CD1c-positive myeloid dendritic cell (primary cell): ENCODE data around the gene WARS2.
"Not testable (repeated sequence)": the region's sequence is repeated elsewhere in the genome, so short reads cannot be mapped to it uniquely, and the experiment has no call there.

Experiments
- DNase-seq: peaks from one replicate; pipeline ENCODE4 v3.0.0-alpha.2; 2016; ENCODE audit errors: extremely low spot score

WARS2 gene

GRCh38 chr1:119139403-119139802 lies 1.1 kb downstream of the WARS2 start:
- peak; percentile 34 for DNase-seq

DNA sequence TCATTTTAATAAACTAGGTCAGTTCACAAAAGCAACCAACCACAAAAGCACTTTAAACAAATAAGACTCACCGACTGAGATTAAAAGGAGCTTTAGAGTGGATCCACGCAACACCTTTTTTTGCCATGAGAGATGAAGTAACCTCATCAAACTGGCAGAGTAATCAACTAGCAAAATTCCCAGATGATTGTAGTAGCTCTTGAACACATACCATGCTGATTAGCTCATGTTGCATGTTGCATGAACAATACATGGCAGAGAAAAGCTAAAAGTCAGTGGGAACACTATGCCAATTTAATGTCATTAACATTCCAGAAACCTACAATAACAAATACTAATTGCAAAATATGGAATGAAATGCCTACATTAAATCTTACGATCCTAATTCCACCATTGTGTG lies 4.1 kb downstream of the WARS2 start:
- DNase-seq, result no peak

GRCh38 chr1:119133987-119134386 lies 6.5 kb downstream of the WARS2 start:
- DNase-seq, result no peak

DNA sequence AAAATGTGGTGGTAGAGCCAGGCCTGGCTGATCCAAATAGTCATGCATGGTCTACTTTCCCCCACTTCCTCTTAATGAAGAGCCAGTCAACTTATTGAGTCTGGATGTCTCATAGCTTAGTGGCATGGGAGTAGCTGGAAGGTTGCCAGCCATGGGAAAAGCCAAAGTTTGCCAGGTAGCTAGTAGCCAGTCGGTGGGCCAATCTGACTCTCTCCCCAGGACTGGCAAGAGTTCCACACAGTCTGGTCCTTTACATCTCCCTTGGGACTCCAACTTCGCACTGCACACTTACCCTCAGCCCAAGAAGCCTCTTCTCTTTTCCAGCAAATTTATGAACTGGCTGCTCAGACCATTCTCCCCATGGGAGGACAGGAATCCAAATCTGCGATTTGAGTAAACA lies 8.3 kb downstream of the WARS2 start:
- DNase-seq, result no peak

DNA sequence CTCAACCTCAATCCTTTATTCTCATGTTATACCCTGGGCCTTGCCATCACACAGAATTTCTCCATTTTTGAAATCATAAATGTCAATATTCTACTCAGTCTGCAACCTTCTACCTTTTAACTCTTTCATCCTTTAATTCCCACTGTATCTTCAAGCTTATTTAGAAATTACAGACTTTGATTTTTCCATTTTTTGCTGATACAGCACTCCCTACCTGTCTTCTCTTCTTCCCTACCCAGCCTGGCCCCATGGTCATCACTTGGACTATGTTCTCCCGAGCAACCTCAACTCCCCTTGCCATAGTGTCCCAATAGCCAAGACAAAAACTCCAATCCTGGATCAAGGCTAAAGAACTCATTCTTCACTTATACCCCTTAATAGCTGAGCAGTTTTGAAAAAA lies 14.6 kb downstream of the WARS2 start:
- DNase-seq, result no peak

DNA sequence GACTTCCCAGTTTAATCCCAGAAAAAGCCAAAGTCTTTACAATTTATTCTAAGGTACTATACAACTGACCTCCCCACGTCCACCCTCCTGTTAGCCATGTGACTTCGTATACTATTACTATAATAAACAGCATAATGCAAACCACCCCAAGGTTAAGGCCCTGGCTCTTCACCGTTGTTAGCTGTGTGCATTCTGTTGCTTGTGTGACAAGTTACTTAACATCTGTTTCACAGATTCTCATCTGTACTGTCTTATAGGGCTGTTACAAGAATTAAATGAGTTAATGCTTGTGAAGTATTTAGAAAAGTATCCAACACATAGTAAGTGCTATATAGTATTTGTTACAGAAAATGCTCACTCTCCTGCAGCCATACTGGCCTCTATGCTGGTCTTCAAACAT lies 15.7 kb downstream of the WARS2 start:
- DNase-seq, result no peak

DNA sequence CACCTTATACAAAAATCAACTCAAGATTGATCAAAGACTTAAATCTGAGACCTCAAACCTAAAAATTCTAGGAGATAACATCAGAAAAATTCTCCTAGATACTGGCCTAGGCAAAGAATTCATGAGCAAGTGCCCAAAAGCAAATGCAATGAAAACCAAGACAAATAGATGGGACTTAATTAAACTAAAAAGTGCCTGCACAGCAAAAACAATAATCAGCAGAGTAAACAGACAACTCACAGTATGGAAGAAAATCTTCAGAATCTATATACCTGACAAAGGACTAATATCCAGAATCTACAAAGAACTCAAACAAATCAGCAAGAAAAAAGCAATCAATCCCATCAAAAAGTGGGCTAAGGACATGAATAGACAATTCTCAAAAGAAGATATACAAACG lies 18.6 kb downstream of the WARS2 start:
- not testable (repeated sequence) for DNase-seq

DNA sequence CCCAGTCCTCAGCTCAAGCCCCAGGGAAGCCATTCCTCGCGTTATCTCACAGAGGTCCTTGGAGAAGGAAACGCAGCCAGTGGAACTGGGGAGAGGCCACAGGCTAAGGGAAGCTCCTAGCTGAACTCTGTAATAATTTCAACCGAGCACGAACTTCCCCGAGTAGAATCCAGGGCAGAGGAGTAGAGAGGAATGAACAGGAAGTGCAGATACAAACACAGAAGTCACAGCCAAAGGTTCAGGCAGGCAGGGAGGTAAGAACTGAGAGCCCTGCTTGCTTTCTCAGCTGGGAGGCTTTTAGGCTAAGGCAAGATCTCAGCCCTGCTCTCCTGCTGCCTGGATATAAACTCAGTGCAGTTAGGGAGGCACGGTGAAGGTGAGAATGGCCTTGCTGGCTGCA lies 23.7 kb downstream of the WARS2 start:
- DNase-seq, result no peak

GRCh38 chr1:119115736-119116135 lies 24.7 kb downstream of the WARS2 start:
- DNase-seq, result no peak

GRCh38 chr1:119115311-119115710 lies 25.1 kb downstream of the WARS2 start:
- no peak for DNase-seq

DNA sequence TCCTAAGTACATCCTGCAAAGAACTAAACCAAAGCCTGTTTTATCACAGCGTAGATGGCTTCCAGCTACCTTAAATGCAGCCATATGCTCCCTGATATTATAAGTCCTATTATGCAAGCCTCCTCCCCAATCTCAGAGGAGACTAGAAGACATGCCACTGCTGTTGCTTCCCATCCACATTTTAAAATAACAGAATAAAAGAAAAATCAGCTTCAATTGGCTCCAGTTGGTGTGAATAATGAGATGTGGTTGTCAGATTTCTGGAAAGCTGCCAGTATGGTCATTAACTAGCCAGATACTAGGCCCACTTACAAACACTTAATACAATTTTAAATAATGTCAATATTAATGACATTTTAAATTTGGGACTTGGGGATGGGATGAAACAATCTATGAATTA lies 25.7 kb downstream of the WARS2 start:
- no peak for DNase-seq

DNA sequence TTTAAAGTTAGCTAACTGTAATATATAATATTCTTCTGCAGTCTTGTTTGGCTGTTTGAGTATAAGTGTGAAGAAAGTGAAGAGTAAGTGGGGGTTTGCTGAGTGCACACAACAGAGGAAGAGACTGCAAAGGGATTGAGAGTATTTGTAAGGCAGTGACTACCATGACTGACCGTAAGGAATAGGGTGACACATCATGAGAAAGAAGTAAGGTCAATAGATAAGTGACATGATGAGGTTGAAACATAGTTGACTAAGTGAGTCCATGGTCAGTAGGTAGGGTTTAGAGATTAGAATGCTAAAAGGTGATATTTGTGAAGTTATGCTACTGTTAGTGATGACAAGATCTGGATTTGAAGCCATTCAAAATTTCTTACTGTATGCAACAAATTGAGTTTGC lies 27.7 kb downstream of the WARS2 start:
- DNase-seq, result no peak

DNA sequence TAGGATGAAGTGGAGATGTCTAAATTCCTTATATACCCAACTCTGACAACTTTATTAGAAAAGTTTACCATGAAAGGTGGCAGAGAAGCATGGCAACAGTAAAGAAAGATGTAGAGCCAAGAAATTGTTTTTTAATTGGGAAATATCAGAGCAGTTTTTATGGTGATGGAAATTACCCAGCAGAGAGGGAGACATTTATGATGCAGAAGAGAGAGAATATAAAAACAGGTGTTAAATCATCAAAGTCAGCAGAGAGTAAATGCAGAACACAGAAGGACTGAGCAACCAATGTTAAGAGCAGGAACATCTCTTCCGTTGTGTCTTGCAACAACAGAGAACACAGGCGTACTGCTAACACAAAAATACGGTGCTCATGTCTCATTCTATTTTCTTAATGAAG lies 28.2 kb downstream of the WARS2 start:
- DNase-seq, result no peak

- DNase-seq, result no peak
Measured at GRCh38 chr1:119108988-119109387, 31.5 kb downstream of the WARS2 start.

DNA sequence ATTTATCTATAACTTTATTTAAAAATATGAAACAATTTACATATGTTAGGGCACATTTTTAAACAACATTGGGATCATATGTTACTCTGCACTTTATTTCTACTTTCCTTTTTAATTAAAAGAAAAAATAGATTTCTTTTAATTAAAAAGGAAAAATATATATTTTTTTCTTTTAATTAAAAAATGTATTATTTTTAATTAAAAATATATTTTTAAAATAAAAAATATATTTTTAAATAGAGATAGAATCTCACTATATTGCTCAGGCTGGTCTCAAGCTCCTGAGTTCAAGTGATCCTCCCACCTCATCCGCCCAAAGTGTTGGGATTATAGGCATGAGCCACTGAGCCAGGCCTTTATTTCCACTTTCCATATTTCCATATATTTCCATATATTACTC lies 36.7 kb downstream of the WARS2 start:
- DNase-seq, result no peak

- DNase-seq, result no peak
Measured at GRCh38 chr1:119102051-119102450, 38.4 kb downstream of the WARS2 start.

- DNase-seq, result no peak
Measured at GRCh38 chr1:119101563-119101962, 38.9 kb downstream of the WARS2 start.

DNA sequence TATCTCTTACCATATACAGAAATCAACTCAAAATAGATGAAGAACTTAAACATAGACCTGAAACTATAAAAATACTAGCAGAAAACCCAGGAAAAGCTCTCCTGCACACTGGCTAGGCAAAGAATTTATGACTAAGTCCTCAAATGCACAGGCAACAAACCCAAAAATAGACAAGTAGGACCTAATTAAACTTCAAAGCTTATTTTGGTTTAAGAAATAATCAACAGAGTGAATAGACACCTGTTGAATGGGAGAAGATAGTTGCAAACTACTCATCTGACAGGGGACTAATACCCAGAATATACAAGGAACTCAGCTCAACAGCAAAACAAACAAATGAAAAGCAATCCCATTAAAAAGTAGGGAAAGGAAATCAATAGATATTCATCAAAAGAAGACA lies 40.7 kb downstream of the WARS2 start:
- no peak for DNase-seq

- DNase-seq, result no peak
Measured at GRCh38 chr1:119097380-119097779, 43.1 kb downstream of the WARS2 start.

DNA sequence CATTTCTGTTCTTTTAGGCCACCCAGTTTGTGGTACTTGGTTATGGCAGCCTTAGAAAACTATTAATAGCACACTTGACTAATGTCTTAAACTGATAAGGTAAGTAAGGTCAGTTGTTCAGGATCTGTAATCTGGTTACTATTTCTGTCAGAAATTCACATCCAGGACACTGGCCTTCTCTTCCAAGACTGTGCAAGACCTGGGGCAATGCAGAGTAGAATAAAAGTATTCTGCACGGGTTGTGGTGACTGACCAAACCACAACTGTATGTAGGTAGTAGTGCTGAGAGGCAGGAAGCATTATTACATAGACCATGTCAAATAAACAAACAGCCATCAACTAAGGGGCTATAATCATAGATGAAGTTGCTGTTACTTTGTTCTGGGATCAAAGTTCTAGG lies 46.7 kb downstream of the WARS2 start:
- DNase-seq, result no peak

- DNase-seq, result no peak
Measured at GRCh38 chr1:119091618-119092017, 48.8 kb downstream of the WARS2 start.

- DNase-seq, result no peak
Measured at GRCh38 chr1:119090250-119090649, 50.2 kb downstream of the WARS2 start.

- no peak for DNase-seq
Measured at GRCh38 chr1:119086830-119087229, 53.6 kb downstream of the WARS2 start.

DNA sequence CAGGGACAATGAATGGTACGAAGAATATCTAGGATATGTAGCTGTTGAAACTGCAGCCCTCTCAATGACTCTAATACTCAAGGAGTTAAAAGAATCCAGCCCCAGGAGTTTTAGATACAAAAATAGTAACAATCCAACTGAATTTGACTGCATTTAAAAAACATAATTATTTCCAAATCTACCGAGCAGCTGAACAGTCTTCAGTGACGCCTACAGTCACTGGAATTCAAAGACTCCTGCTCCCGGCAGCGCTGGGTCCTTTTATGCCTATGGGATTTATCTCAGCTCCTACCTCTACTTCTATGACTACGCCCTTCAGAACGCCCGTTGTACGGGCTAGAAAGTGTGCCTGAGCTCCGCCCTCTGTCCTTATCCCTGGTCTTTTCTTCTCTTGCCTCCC lies 55.7 kb downstream of the WARS2 start:
- no peak for DNase-seq

- no peak for DNase-seq
Measured at GRCh38 chr1:119083980-119084379, 56.5 kb downstream of the WARS2 start.
